ENCODE results near the gene CIB1. TPM values are rescaled to one million over a fixed set of nuclear protein-coding genes. Genes with fewer than 3 reads are reported as not detected.

CIB1 gene
- total RNA-seq, 1 experiment from 2014 or later: 45.6 TPM

DNA sequence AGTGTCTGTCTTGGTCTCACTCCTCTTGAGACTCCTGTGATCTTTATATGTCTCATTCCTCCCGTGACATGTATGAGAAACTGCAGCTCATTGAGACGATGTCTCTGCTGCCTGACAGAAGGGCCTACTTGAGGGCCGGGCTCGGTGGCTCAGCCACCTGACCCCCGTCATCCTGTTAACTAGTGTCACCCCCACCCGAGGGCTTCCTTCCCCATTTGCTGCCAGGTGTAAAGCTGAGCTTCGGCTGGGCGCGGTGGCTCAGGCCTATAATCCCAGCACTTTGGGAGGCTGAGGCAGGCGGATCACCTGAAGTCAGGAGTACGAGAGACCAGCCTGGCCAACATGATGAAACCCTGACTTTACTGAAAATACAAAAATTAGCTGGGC lies 19.9 kb downstream of the CIB1 start:
- intact Hi-C loops (cut with micrococcal nuclease): loop anchor here (2.0 kb wide), 1 partner anchor 29 kb away; no protein-coding TSS in a partner anchor
- Mint-ChIP-seq H3K9me3 (ENCODE audit: unreplicated experiment) (no peaks in the 10 kb centered on the region), H3K27me3 (ENCODE audit: insufficient read depth, unreplicated experiment) (no peaks in the 10 kb centered on the region), H3K27ac (ENCODE audit: low read depth, unreplicated experiment) (no peak overlapping the region), H3K36me3 (ENCODE audit: insufficient read depth, unreplicated experiment) (peaks cover 28% of the 10 kb centered on the region), H3K4me1 (ENCODE audit: insufficient read depth, unreplicated experiment) (peaks cover 43% of the 10 kb centered on the region), H3K4me3 (ENCODE audit: unreplicated experiment) (no peak overlapping the region)
- no TSS peak for BruUV-seq (replicated peaks)
- CTCF ChIA-PET: interaction anchor here (0.7 to 5.6 kb wide), 12 partner anchors 8 to 141 kb away, joined by 3 to 40 read pairs (median 5); partner anchors contain the start of genes CIB1, GDPGP1 and SEMA4B
- TF ChIP-seq, protein P1, sequence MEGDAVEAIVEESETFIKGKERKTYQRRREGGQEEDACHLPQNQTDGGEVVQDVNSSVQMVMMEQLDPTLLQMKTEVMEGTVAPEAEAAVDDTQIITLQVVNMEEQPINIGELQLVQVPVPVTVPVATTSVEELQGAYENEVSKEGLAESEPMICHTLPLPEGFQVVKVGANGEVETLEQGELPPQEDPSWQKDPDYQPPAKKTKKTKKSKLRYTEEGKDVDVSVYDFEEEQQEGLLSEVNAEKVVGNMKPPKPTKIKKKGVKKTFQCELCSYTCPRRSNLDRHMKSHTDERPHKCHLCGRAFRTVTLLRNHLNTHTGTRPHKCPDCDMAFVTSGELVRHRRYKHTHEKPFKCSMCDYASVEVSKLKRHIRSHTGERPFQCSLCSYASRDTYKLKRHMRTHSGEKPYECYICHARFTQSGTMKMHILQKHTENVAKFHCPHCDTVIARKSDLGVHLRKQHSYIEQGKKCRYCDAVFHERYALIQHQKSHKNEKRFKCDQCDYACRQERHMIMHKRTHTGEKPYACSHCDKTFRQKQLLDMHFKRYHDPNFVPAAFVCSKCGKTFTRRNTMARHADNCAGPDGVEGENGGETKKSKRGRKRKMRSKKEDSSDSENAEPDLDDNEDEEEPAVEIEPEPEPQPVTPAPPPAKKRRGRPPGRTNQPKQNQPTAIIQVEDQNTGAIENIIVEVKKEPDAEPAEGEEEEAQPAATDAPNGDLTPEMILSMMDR (IDR thresholded peaks at IDR 0.05; ENCODE audit: unreplicated experiment): no peak
- POLR2A ChIA-PET: interaction anchor here (0.9 to 7.0 kb wide), 8 partner anchors 8 to 48 kb away, joined by 3 to 99 read pairs (median 16); partner anchors contain the start of genes CIB1, GDPGP1 and SEMA4B
- no peak for DNase-seq (ENCODE audit: unreplicated experiment)

DNA sequence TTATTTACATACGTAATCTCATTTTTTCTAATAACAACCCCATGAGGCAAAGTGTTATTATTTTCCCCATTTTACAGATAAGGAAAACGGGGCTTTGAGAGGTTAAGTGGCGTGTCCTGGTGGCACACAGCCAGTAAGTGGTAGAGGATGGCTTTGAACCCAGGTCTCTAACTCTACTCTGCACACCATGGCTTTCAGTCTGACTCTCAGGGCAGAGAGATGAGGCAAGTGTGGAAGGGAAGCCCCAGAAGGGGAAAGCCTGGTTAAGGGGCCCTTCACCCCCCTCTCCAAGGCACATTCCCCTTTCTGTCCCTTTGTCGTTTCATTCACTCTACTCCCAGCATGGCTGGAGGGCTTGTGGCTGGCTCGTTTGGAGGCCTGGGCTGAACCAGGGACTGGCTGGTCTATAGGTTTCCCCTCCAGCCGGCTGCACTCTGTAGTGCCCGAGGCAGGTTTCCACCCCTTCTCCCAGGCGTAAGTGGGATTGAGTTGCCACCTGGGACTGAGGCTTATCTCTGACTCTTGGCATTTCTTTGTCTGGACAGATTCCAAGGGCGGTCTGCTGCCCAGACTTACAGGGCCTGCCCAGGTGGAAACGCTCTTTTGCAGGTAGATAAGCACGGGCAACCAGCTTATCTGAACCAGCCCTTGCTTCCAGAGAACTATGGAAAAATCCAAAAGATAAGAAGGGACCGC lies 20.5 kb downstream of the CIB1 start:
- TF ChIP-seq, protein P1 (IDR thresholded peaks at IDR 0.05; ENCODE audit: unreplicated experiment): no peak
- H3K4me3 Mint-ChIP-seq (ENCODE audit: unreplicated experiment): no peak overlapping the region
- no peaks in the 10 kb centered on the region for H3K27me3 Mint-ChIP-seq (ENCODE audit: insufficient read depth, unreplicated experiment)
- peak overlapping the region; percentile 91 for H3K27ac Mint-ChIP-seq (ENCODE audit: low read depth, unreplicated experiment)
- intact Hi-C loops (cut with micrococcal nuclease): loop anchor here (2.0 kb wide), 1 partner anchor 28 kb away; no protein-coding TSS in a partner anchor
- ChIA-PET CTCF (interaction anchor here (0.6 to 5.6 kb wide), 12 partner anchors 8 to 80 kb away, joined by 3 to 40 read pairs (median 6); partner anchors contain the start of genes CIB1, GDPGP1 and SEMA4B), POLR2A (interaction anchor here (0.5 to 7.0 kb wide), 14 partner anchors 9 to 210 kb away, joined by 3 to 99 read pairs (median 5); partner anchors contain the start of genes CIB1, GDPGP1, NGRN and SEMA4B)
- BruUV-seq (replicated peaks): no TSS peak
- peaks cover 43% of the 10 kb centered on the region for H3K4me1 Mint-ChIP-seq (ENCODE audit: insufficient read depth, unreplicated experiment)
- no peaks in the 10 kb centered on the region for H3K9me3 Mint-ChIP-seq (ENCODE audit: unreplicated experiment)
- H3K36me3 Mint-ChIP-seq (ENCODE audit: insufficient read depth, unreplicated experiment): peaks cover 34% of the 10 kb centered on the region
- DNase-seq (ENCODE audit: unreplicated experiment): peak; percentile 34

DNA sequence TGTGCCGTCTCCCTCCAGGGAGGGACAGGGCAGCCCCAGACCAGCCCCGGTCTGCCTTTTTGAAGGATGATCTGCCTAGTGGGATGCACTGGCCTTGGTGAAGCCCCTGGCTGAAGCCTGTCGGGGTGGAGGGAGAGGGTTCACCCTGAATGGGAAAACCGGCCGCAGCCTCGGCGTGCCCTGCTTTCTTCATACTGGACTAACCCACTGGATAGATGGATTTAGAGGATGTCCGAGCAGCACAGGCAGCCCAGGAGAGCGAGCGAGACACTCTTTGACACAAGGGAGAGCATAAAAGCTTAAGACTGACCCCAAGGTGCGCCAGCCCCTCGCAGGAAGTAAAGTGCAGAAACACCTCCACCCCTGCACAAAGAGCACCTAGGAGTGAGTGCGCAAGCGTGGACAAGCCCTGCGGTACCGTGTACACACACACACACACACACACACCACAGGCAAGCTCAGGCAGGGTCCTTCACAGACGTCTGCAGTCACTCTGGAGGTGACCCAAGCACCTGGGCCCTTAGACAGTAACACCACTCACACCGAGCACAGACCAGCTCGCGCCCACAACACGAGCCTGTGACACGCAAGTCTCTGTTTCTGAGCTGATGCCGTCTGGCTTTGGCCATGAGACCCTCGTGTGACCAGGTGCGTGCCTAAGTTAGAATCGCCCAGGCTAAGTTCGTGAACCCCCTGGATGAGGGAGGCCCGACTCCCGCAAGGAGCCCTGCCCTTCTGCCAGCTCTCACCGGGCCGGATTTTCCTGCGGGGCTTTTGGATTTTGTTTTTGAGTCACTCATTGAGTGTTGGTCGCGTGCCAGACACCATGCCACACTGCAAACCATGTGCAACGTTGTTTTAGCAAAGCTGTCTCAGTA lies 21.3 kb downstream of the CIB1 start:
- ChIA-PET POLR2A (interaction anchor here (0.5 to 7.0 kb wide), 20 partner anchors 8 to 1123 kb away, joined by 3 to 99 read pairs (median 4); partner anchors contain the start of genes AP3S2, CIB1, GDPGP1 and NGRN), CTCF (interaction anchor here (0.6 to 5.6 kb wide), 7 partner anchors 9 to 314 kb away, joined by 3 to 40 read pairs (median 8); partner anchors contain the start of genes CIB1 and GDPGP1)
- Mint-ChIP-seq H3K9me3 (ENCODE audit: unreplicated experiment) (no peaks in the 10 kb centered on the region), H3K27ac (ENCODE audit: low read depth, unreplicated experiment) (peak overlapping the region; percentile 91), H3K4me3 (ENCODE audit: unreplicated experiment) (peak overlapping the region; percentile 61), H3K36me3 (ENCODE audit: insufficient read depth, unreplicated experiment) (peaks cover 38% of the 10 kb centered on the region), H3K4me1 (ENCODE audit: insufficient read depth, unreplicated experiment) (peaks cover 43% of the 10 kb centered on the region), H3K27me3 (ENCODE audit: insufficient read depth, unreplicated experiment) (no peaks in the 10 kb centered on the region)
- intact Hi-C loops (cut with micrococcal nuclease): loop anchor here (2.0 kb wide), 1 partner anchor 28 kb away; no protein-coding TSS in a partner anchor
- DNase-seq (ENCODE audit: unreplicated experiment): peak; percentile 93
- no TSS peak for BruUV-seq (replicated peaks)
- TF ChIP-seq, protein P1 (IDR thresholded peaks at IDR 0.05; ENCODE audit: unreplicated experiment): no peak

All from MCF 10A (cell line).